GM13977 (cell line): ENCODE results near the gene PACSIN2.
"Not testable (repeated sequence)": the region's sequence is repeated elsewhere in the genome, so short reads cannot be mapped to it uniquely, and the experiment has no call there.

ENCODE experiments used
- DNase-seq: peaks from one replicate; pipeline ENCODE4 v3.0.0; 2012; ENCODE audit warnings: low spot score
- in situ Hi-C: fragments of 300-500 bp; cut with MboI; formaldehyde crosslinking; loops from one replicate; pipeline ENCODE4 v1.12.0; 2022; ENCODE audit warnings: low sequenced_read_pairs, low pct_unique_long_range_greater_than_20kb, mixed read lengths, inconsistent platforms; ENCODE audit not compliant: unreplicated experiment
- TF ChIP-seq, protein P1 (sequence below): IDR thresholded peaks from 2 replicates; pipeline ENCODE4 v1.5.1; 2012; ENCODE audit warnings: mild to moderate bottlenecking, control low read depth; ENCODE audit not compliant: insufficient read depth; ENCODE audit errors: extremely low read depth, missing control alignments

The PACSIN2 gene

DNA sequence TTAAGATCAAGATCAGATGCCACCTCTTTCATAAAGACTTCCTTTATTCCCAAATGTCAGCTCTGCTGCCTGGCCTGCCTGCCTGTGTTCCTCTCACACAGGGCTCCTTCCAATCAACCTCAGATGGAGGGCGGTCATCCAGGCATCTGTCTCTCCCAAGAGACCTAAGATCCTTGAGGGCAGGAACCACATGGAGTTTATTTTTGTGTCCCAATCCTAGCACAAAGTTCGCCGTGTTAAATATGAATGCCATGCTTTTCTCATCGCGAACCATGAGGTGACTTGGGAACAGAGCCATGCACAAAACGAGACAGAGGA, 85.2 kb downstream of the PACSIN2 start:
- in situ Hi-C loops = no loop called here
- DNase-seq = no peak
- TF ChIP-seq, protein P1, sequence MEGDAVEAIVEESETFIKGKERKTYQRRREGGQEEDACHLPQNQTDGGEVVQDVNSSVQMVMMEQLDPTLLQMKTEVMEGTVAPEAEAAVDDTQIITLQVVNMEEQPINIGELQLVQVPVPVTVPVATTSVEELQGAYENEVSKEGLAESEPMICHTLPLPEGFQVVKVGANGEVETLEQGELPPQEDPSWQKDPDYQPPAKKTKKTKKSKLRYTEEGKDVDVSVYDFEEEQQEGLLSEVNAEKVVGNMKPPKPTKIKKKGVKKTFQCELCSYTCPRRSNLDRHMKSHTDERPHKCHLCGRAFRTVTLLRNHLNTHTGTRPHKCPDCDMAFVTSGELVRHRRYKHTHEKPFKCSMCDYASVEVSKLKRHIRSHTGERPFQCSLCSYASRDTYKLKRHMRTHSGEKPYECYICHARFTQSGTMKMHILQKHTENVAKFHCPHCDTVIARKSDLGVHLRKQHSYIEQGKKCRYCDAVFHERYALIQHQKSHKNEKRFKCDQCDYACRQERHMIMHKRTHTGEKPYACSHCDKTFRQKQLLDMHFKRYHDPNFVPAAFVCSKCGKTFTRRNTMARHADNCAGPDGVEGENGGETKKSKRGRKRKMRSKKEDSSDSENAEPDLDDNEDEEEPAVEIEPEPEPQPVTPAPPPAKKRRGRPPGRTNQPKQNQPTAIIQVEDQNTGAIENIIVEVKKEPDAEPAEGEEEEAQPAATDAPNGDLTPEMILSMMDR = no peak

DNA sequence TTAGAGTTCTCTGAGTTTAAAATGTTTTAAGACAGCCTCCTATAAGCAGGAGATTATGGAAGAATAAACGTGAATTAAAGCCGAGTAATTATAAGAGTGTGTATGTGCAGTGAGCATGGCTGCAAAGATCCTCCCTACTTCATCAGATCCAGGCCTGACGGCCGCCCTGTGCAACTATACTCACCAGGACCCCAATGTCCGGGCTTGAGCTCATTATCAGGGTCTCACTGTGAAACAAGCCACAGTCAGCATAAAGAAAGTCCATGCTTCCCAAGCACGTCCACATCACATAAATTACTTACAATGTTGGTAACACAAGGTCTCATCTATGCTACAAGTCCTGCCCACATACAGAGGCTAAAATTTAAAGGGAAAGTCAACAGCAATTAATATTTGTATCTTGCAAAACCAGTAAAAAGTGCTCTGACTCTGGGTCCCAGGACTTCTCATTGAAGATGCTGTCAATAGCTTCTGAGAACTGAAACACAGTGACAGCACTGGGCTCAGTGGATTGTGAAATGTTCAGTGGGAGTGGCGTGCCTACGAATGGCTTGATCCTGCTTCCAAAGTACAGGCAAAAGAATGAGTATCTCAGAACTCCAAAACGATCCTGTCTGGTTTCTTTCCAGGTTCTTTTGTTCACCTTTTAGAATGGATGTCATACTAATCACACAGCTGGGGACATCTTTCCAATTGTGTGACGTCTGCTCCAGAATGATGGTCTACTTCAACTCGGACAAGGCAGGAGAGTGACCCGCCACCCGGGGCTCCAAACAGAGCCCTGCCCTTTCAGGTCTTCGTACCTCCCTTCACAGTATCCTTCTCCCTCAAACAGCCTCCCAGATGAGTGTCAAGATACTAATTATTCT, 85.7 kb downstream of the PACSIN2 start:
- TF ChIP-seq, protein P1 = no peak

DNA sequence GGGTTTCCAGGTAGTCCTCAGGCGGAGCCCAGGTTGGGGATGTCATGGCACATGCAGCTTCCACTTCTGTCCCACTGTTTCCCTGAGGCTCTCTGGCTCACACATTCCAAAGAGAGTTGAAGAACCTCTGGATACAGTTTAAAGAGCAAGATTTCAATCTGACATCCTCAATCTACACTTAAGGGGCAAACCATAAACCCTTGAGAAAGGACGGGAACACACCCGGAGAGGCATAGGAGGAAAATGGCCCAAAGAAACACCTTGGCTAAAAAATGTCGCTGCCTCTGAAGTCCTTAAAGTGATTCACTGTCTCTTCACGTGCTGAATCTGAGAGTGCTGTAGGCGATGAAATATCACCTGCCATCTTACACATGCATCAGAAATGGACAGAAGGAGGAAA, 87.0 kb downstream of the PACSIN2 start:
- in situ Hi-C loops = no loop called here
- TF ChIP-seq, protein P1 = no peak
- no peak for DNase-seq

More for the DNA sequence above, 85.7 kb downstream of the PACSIN2 start:
- no peak for DNase-seq
- in situ Hi-C loops = no loop called here

DNA sequence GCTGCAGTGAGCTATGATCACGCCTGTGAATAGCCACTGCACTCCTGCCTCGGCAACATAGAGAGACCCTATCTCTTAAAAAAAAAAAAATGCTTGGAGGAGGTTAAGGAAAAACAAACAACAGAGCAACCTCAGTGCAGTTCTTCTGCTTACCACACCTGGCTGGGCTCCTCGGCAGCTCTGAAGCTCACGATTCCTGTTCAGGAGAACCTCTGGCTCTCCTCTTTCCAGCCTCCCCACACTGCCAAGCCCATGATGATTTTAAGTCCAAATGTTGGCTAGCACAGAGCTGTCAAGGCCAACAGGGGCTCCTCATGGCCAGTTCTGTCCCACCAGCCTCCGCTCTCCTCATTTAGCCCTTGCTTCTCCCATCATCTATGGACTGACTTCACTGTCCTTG, 88.2 kb downstream of the PACSIN2 start:
- TF ChIP-seq, protein P1 = no peak
- no peak for DNase-seq
- in situ Hi-C loops = no loop called here

DNA sequence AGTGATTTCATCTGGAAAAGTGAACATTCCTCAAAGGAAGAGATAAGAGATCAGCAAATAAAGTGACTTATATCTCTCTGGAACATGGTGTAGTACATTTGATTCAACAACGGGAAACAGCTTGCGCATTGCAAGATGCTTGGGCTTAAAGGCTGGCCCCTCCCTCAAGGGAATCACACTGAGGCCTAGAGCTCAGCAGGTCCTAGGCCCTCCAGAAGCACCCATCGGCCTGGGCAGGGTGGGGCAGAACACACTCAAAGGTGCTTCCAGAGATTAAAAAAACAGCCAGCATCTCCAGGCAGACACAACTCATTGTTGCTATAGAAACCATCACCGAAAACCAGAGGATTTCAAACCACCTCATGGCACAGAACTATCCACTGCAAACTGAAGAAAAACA, 88.8 kb downstream of the PACSIN2 start:
- in situ Hi-C loops = no loop called here
- DNase-seq = no peak
- TF ChIP-seq, protein P1 = no peak

DNA sequence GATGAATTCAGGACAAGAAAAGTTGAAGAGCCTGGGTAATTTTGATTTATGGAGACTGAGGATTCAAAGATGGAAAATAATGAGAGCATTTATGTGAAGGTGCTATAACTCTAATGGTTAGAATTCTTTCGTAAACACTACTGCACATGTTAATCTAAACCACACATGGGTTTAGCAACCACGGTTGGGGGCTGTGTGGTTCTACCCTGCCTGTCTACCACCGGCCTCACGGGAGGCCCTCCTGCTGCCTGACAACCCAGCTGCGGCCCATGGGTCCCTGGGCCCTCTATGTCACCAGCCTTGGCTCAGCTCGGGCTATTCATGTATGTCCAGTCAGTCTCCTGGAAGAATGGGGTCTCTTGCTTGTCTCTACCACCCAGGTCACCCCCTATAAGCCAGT, 89.4 kb downstream of the PACSIN2 start:
- TF ChIP-seq, protein P1 = no peak
- in situ Hi-C loops = no loop called here
- no peak for DNase-seq

DNA sequence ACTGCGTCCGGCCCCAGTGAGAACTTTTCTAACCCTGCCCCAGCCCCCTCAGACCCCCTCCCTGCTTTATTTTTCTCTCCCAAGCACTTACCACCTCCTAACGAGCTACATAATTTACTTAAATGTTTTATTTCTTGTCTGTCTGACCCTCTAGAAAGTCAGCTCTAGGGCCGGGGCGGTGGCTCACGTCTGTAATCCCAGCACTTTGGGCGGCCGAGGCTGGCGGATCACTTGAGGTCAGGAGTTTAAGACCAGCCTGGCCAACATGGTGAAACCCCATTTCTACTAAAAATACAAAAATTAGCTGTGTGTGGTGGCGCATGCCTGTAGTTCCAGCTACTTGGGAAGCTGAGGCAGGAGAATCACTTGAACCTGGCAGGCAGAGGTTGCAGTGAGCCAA, 89.9 kb downstream of the PACSIN2 start:
- DNase-seq, in situ Hi-C loops: not testable (repeated sequence)
